GM18511 (cell line): Measurements from ENCODE around the gene ACOX3.
"Not testable (repeated sequence)": the region's sequence is repeated elsewhere in the genome, so short reads cannot be mapped to it uniquely, and the experiment has no call there.

ENCODE experiments used
- ATAC-seq: cut with Tn5 transposase; IDR thresholded peaks from one replicate; pipeline ENCODE4 v1.9.1; 2021; ENCODE audit warnings: mild to moderate bottlenecking, moderate library complexity; ENCODE audit not compliant: unreplicated experiment

The ACOX3 gene

GRCh38 chr4:8435656-8436121, 4.8 kb downstream of the ACOX3 start:
- peak; percentile 74 for ATAC-seq

- ATAC-seq = no peak
These were observed 6.1 kb downstream of the ACOX3 start for GRCh38 chr4:8434251-8435073.

GRCh38 chr4:8433136-8433535, 7.4 kb downstream of the ACOX3 start:
- ATAC-seq = no peak

- ATAC-seq = no peak
These were observed 9.0 kb downstream of the ACOX3 start for GRCh38 chr4:8431553-8431952.

GRCh38 chr4:8428288-8429097, 12.0 kb downstream of the ACOX3 start:
- ATAC-seq = peak; percentile 94

- ATAC-seq = peak; percentile 66
These were observed 12.7 kb downstream of the ACOX3 start for GRCh38 chr4:8427761-8428287.

GRCh38 chr4:8427262-8427661, 13.3 kb downstream of the ACOX3 start:
- no peak for ATAC-seq

- no peak for ATAC-seq
These were observed 17.7 kb downstream of the ACOX3 start for GRCh38 chr4:8422786-8423185.

- no peak for ATAC-seq
These were observed 18.2 kb downstream of the ACOX3 start for GRCh38 chr4:8422327-8422726.

GRCh38 chr4:8420151-8420550, 20.4 kb downstream of the ACOX3 start:
- not testable (repeated sequence) for ATAC-seq

- ATAC-seq = peak; percentile 96
These were observed 21.1 kb downstream of the ACOX3 start for GRCh38 chr4:8419222-8420041.

GRCh38 chr4:8417071-8417614, 23.4 kb downstream of the ACOX3 start:
- no peak for ATAC-seq

- no peak for ATAC-seq
These were observed 26.1 kb downstream of the ACOX3 start for GRCh38 chr4:8414377-8414776.

GRCh38 chr4:8412288-8412687, 28.2 kb downstream of the ACOX3 start:
- no peak for ATAC-seq

- ATAC-seq = no peak
These were observed 29.0 kb downstream of the ACOX3 start for GRCh38 chr4:8411351-8412180.

GRCh38 chr4:8410641-8411271, 29.8 kb downstream of the ACOX3 start:
- ATAC-seq = no peak

- no peak for ATAC-seq
These were observed 30.4 kb downstream of the ACOX3 start for GRCh38 chr4:8410066-8410625.

- ATAC-seq = no peak
These were observed 31.1 kb downstream of the ACOX3 start for GRCh38 chr4:8409264-8410065.
